ACHN (cell line): Measurements from ENCODE around the gene PARD3B.

ENCODE experiments used
- DNase-seq: peaks from one replicate; pipeline ENCODE4 v3.0.0-alpha.2; 2015
- in situ Hi-C: cut with HindIII; loops from 2 replicates; pipeline ENCODE4 v1.10.0; 2017; ENCODE audit warnings: low sequenced_read_pairs, low pct_ligation_motif_present, low pct_unique_long_range_greater_than_20kb

The PARD3B gene

GRCh38 chr2:204544961-204545860 is at the start of gene PARD3B:
Gene PARD3B (plus strand): TSS chr2:204545475. CDS start chr2:204546000, 525 bp downstream.
- peak; percentile 68 for DNase-seq
- in situ Hi-C loops, result no loop called here

GRCh38 chr2:204496779-204497178 is 48.5 kb upstream of the PARD3B start:
- in situ Hi-C loops, result no loop called here
- DNase-seq, result no peak

- no peak for DNase-seq
- in situ Hi-C loops, result no loop called here
Observed at GRCh38 chr2:204497855-204498254, 47.4 kb upstream of the PARD3B start.

- DNase-seq, result no peak
- in situ Hi-C loops, result no loop called here
Observed at GRCh38 chr2:204498291-204498690, 47.0 kb upstream of the PARD3B start.

- no peak for DNase-seq
- in situ Hi-C loops, result no loop called here
Observed at GRCh38 chr2:204503869-204504268, 41.4 kb upstream of the PARD3B start.

- DNase-seq, result no peak
- in situ Hi-C loops, result no loop called here
Observed at GRCh38 chr2:204504594-204504993, 40.7 kb upstream of the PARD3B start.

GRCh38 chr2:204505488-204505887 is 39.8 kb upstream of the PARD3B start:
- peak; percentile 52 for DNase-seq
- in situ Hi-C loops, result no loop called here

- in situ Hi-C loops, result no loop called here
- DNase-seq, result peak; percentile 78
Observed at GRCh38 chr2:204505946-204506345, 39.3 kb upstream of the PARD3B start.

- in situ Hi-C loops, result no loop called here
- DNase-seq, result no peak
Observed at GRCh38 chr2:204507636-204508035, 37.6 kb upstream of the PARD3B start.

GRCh38 chr2:204510709-204511420 is 34.4 kb upstream of the PARD3B start:
- in situ Hi-C loops, result no loop called here
- no peak for DNase-seq

GRCh38 chr2:204514439-204514838 is 30.8 kb upstream of the PARD3B start:
- in situ Hi-C loops, result no loop called here
- DNase-seq, result no peak

- in situ Hi-C loops, result no loop called here
- no peak for DNase-seq
Observed at GRCh38 chr2:204515416-204515815, 29.9 kb upstream of the PARD3B start.

GRCh38 chr2:204517154-204517553 is 28.1 kb upstream of the PARD3B start:
- no peak for DNase-seq
- in situ Hi-C loops, result no loop called here

GRCh38 chr2:204529795-204530463 is 15.3 kb upstream of the PARD3B start:
- no peak for DNase-seq
- in situ Hi-C loops, result no loop called here

GRCh38 chr2:204530464-204530805 is 14.8 kb upstream of the PARD3B start:
- no peak for DNase-seq
- in situ Hi-C loops, result no loop called here

- in situ Hi-C loops, result no loop called here
- no peak for DNase-seq
Observed at GRCh38 chr2:204533629-204534370, 11.5 kb upstream of the PARD3B start.

- in situ Hi-C loops, result no loop called here
- no peak for DNase-seq
Observed at GRCh38 chr2:204535356-204535755, 9.9 kb upstream of the PARD3B start.

GRCh38 chr2:204535764-204536163 is 9.5 kb upstream of the PARD3B start:
- in situ Hi-C loops, result no loop called here
- DNase-seq, result no peak
